C4-2B (cell line): ENCODE data around the gene IFITM1.

Experiments used
- CTCF ChIP-seq: fragments of 450-650 bp; conservative IDR thresholded peaks from 2 replicates; pipeline ENCODE4 v1.5.1; 2017; ENCODE audit warnings: mild to moderate bottlenecking
- ZFX ChIP-seq: fragments of 450-650 bp; IDR thresholded peaks from 2 replicates; pipeline ENCODE4 v1.6.1; 2017

- TF ChIP-seq CTCF (no peak), ZFX (no peak)
Observed at GRCh38 chr11:285894-286220, 28.0 kb upstream of the IFITM1 start.
